Sigmoid colon (tissue), 4 donors: ENCODE results near the gene ACVR2A.

Experiments
- EP300 ChIP-seq, 4 donors: sonication (generic); formaldehyde crosslinking; IDR thresholded peaks; one replicate each; pipeline ENCODE4 v1.6.1; 2017; ENCODE audit warnings: antibody characterized with exemption in 4 of 4
- POLR2A ChIP-seq, 2 donors: fragments of 450-650 bp; IDR thresholded peaks; one replicate each; pipeline ENCODE4 v1.6.1; 2016; ENCODE audit warnings: antibody characterized with exemption in 2 of 2, mild to moderate bottlenecking in 2 of 2, moderate library complexity in 2 of 2
- POLR2AphosphoS5 ChIP-seq, 4 donors: sonication (generic); formaldehyde crosslinking; IDR thresholded peaks; one replicate each; pipeline ENCODE4 v1.6.1; 2017; ENCODE audit warnings: antibody characterized with exemption in 4 of 4
- TF ChIP-seq, protein P1 (sequence below), 4 experiments: fragments of 450-650 bp in 3 of 4; fragments of 200-600 bp in 1 of 4; IDR thresholded peaks; one replicate each; pipeline ENCODE4 v1.5.1; 2016 to 2019; ENCODE audit warnings: antibody characterized with exemption in 4 of 4, mild to moderate bottlenecking in 3 of 4, moderate library complexity in 2 of 4

DNA sequence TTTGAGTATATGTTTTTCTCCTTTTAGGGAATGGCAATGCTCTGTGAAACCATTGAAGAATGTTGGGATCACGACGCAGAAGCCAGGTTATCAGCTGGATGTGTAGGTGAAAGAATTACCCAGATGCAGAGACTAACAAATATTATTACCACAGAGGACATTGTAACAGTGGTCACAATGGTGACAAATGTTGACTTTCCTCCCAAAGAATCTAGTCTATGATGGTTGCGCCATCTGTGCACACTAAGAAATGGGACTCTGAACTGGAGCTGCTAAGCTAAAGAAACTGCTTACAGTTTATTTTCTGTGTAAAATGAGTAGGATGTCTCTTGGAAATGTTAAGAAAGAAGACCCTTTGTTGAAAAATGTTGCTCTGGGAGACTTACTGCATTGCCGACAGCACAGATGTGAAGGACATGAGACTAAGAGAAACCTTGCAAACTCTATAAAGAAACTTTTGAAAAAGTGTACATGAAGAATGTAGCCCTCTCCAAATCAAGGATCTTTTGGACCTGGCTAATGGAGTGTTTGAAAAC, 82.3 kb downstream of the ACVR2A start:
- TF ChIP-seq, protein P1, sequence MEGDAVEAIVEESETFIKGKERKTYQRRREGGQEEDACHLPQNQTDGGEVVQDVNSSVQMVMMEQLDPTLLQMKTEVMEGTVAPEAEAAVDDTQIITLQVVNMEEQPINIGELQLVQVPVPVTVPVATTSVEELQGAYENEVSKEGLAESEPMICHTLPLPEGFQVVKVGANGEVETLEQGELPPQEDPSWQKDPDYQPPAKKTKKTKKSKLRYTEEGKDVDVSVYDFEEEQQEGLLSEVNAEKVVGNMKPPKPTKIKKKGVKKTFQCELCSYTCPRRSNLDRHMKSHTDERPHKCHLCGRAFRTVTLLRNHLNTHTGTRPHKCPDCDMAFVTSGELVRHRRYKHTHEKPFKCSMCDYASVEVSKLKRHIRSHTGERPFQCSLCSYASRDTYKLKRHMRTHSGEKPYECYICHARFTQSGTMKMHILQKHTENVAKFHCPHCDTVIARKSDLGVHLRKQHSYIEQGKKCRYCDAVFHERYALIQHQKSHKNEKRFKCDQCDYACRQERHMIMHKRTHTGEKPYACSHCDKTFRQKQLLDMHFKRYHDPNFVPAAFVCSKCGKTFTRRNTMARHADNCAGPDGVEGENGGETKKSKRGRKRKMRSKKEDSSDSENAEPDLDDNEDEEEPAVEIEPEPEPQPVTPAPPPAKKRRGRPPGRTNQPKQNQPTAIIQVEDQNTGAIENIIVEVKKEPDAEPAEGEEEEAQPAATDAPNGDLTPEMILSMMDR (IDR thresholded peaks at IDR 0.05) = no peak
- no peak for TF ChIP-seq POLR2AphosphoS5 (IDR thresholded peaks at IDR 0.05)
- TF ChIP-seq POLR2A (IDR thresholded peaks at IDR 0.05) = no peak
- TF ChIP-seq EP300 (IDR thresholded peaks at IDR 0.05) = no peak
